Esophagus muscularis mucosa (tissue), 3 donors: ENCODE measurements around the gene SKIC2.

Experiments used
- POLR2A ChIP-seq: fragments of 450-650 bp; IDR thresholded peaks from one replicate; pipeline ENCODE4 v1.6.1; 2017; ENCODE audit warnings: antibody characterized with exemption, moderate library complexity, mild to moderate bottlenecking, low read depth
- POLR2AphosphoS5 ChIP-seq, 2 donors: sonication (generic); formaldehyde crosslinking; IDR thresholded peaks; one replicate each; pipeline ENCODE4 v1.6.1; 2017; ENCODE audit warnings: antibody characterized with exemption in 2 of 2
- TF ChIP-seq, protein P1 (sequence below), 3 experiments: fragments of 200-600 bp in 2 of 3; fragments of 450-650 bp in 1 of 3; sonication (generic) in 2 of 3; IDR thresholded peaks; one replicate each; pipeline ENCODE4 v1.5.1; 2017 to 2019; ENCODE audit warnings: antibody characterized with exemption in 3 of 3, mild to moderate bottlenecking in 2 of 3, moderate library complexity in 1 of 3

DNA sequence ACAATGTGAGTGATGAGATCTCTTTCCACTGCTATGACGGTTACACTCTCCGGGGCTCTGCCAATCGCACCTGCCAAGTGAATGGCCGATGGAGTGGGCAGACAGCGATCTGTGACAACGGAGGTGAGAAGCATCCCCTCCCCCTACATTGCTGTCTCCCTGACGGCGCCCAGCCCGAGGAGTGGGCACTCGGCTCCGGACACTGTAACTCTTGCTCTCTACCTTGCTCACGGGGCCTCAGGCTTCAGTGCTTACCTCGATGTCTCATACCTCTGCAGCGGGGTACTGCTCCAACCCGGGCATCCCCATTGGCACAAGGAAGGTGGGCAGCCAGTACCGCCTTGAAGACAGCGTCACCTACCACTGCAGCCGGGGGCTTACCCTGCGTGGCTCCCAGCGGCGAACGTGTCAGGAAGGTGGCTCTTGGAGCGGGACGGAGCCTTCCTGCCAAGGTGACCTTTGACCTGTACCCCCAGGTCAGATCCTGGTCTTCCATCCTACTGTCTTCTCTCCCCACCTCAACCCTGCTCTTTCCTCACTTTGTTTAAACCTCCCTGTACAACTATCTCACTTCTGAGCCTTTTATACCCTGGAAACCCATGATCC, 11.8 kb upstream of the SKIC2 start:
- TF ChIP-seq POLR2A, result no peak
- TF ChIP-seq, protein P1, sequence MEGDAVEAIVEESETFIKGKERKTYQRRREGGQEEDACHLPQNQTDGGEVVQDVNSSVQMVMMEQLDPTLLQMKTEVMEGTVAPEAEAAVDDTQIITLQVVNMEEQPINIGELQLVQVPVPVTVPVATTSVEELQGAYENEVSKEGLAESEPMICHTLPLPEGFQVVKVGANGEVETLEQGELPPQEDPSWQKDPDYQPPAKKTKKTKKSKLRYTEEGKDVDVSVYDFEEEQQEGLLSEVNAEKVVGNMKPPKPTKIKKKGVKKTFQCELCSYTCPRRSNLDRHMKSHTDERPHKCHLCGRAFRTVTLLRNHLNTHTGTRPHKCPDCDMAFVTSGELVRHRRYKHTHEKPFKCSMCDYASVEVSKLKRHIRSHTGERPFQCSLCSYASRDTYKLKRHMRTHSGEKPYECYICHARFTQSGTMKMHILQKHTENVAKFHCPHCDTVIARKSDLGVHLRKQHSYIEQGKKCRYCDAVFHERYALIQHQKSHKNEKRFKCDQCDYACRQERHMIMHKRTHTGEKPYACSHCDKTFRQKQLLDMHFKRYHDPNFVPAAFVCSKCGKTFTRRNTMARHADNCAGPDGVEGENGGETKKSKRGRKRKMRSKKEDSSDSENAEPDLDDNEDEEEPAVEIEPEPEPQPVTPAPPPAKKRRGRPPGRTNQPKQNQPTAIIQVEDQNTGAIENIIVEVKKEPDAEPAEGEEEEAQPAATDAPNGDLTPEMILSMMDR (IDR thresholded peaks at IDR 0.05), result no peak
- TF ChIP-seq POLR2AphosphoS5 (IDR thresholded peaks at IDR 0.05), result no peak
